ENCODE results near the gene EYA4. TPM values are rescaled to one million over a fixed set of nuclear protein-coding genes. Genes with fewer than 3 reads are reported as not detected.

Gene EYA4
- total RNA-seq, 1 experiment from 2014 or later, result 0.24 TPM

DNA sequence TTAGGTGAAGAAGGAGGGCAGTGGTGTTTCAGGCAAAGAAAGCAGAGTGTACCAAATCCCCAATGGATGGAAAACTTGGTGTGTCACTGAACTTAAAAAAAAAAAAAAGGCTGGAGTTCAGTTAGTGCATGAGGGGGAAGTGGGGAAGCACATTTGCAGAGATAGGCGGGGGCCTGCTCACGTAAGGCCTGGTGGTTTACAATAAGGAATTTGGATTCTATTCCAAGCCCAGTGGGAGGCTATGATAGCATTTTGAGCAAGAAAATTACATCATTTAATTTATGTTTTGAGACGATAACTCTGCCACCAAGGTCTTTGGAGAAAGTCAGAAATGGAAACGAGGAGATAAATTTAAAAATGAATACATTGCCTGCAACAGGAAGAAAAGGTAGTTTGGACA lies 225.5 kb downstream of the EYA4 start:
- Mint-ChIP-seq H3K9me3 (peaks cover 10% of the 10 kb centered on the region), H3K27ac (no peak overlapping the region), H3K4me1 (peaks cover 11% of the 10 kb centered on the region), H3K4me3 (no peak overlapping the region), H3K27me3 (ENCODE audit: low read depth) (no peaks in the 10 kb centered on the region), H3K36me3 (peaks cover 5% of the 10 kb centered on the region)
- CTCF ChIA-PET, result no interaction called here
- DNase-seq (ENCODE audit: low spot score) (no peak), ATAC-seq (peak; percentile 26; the same call in 1 of the 2 replicates)
- POLR2A ChIA-PET, result no interaction called here
- TF ChIP-seq NR3C1 (CRISPR knock-in tag; conservative IDR thresholded peaks at IDR 0.05; ENCODE audit: low read depth) (no peak), SMAD4 (CRISPR knock-in tag; IDR thresholded peaks at IDR 0.05) (no peak), NR2C2 (CRISPR knock-in tag; IDR thresholded peaks at IDR 0.05) (no peak), PREB (CRISPR knock-in tag; IDR thresholded peaks at IDR 0.05; ENCODE audit: borderline replicate concordance) (no peak), JUN (CRISPR knock-in tag; IDR thresholded peaks at IDR 0.05) (no peak), IRF2 (CRISPR knock-in tag; IDR thresholded peaks at IDR 0.05; ENCODE audit: borderline replicate concordance, low read depth) (no peak), MYBL2 (CRISPR knock-in tag; IDR thresholded peaks at IDR 0.05) (no peak), ESRRA (CRISPR knock-in tag; IDR thresholded peaks at IDR 0.05; ENCODE audit: borderline replicate concordance) (no peak)
- TF ChIP-seq, protein P1, sequence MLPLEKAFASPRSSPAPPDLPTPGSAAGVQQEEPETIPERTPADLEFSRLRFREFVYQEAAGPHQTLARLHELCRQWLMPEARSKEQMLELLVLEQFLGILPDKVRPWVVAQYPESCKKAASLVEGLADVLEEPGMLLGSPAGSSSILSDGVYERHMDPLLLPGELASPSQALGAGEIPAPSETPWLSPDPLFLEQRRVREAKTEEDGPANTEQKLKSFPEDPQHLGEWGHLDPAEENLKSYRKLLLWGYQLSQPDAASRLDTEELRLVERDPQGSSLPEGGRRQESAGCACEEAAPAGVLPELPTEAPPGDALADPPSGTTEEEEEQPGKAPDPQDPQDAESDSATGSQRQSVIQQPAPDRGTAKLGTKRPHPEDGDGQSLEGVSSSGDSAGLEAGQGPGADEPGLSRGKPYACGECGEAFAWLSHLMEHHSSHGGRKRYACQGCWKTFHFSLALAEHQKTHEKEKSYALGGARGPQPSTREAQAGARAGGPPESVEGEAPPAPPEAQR (CRISPR knock-in tag; IDR thresholded peaks at IDR 0.05), result no peak
- TF ChIP-seq, protein P2, sequence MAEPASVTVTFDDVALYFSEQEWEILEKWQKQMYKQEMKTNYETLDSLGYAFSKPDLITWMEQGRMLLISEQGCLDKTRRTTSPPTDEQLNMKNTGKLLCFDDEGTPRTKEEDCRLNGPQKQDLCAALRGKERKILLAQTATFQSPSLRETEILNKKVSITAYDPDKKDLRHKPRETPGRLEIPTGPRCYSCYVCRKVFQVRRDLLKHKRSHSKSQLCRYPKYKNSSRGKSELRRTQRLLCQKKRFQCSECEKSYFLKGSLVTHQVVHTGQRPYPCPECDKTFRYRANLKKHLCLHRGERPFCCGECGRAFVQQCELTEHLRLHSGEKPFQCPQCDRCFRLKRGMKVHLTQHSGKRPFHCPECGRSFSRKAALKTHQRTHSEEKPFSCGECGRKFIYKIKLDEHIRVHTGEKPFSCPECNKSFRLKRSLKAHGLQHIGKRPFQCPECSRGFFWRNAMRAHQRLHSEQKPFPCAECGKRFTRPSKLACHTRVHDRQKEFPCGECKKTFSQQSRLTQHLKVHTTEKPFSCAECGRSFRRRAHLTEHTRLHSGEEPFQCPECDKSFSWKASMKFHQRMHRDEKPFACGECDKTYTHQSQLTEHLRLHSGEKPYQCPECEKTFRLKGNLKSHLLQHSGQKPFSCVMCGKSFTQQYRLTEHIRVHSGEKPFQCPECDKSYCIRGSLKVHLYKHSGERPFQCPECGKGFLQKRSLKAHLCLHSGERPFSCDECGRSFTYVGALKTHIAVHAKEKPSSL (CRISPR knock-in tag; conservative IDR thresholded peaks at IDR 0.05), result no peak

- ChIA-PET CTCF (no interaction called here), POLR2A (no interaction called here)
- no peaks in the 10 kb centered on the region for H3K27me3 Mint-ChIP-seq (ENCODE audit: low read depth)
- no peak overlapping the region for H3K27ac Mint-ChIP-seq
- H3K9me3 Mint-ChIP-seq, result peaks cover 10% of the 10 kb centered on the region
- no peak for ATAC-seq
- no peak overlapping the region for H3K4me3 Mint-ChIP-seq
- TF ChIP-seq IRF1 (CRISPR knock-in tag; IDR thresholded peaks at IDR 0.05) (no peak), ZNF263 (CRISPR knock-in tag; IDR thresholded peaks at IDR 0.05; ENCODE audit: low read depth) (no peak), PREB (CRISPR knock-in tag; IDR thresholded peaks at IDR 0.05; ENCODE audit: borderline replicate concordance) (no peak), ZNF121 (CRISPR knock-in tag; IDR thresholded peaks at IDR 0.05) (no peak), TCF7 (CRISPR knock-in tag; IDR thresholded peaks at IDR 0.05; ENCODE audit: low read depth) (no peak), NR2C2 (CRISPR knock-in tag; IDR thresholded peaks at IDR 0.05) (no peak)
- TF ChIP-seq, protein P3, sequence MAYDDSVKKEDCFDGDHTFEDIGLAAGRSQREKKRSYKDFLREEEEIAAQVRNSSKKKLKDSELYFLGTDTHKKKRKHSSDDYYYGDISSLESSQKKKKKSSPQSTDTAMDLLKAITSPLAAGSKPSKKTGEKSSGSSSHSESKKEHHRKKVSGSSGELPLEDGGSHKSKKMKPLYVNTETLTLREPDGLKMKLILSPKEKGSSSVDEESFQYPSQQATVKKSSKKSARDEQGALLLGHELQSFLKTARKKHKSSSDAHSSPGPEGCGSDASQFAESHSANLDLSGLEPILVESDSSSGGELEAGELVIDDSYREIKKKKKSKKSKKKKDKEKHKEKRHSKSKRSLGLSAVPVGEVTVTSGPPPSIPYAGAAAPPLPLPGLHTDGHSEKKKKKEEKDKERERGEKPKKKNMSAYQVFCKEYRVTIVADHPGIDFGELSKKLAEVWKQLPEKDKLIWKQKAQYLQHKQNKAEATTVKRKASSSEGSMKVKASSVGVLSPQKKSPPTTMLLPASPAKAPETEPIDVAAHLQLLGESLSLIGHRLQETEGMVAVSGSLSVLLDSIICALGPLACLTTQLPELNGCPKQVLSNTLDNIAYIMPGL (CRISPR knock-in tag; IDR thresholded peaks at IDR 0.05), result no peak
- no peak for DNase-seq (ENCODE audit: low spot score)
- peaks cover 11% of the 10 kb centered on the region for H3K4me1 Mint-ChIP-seq
- H3K36me3 Mint-ChIP-seq, result peaks cover 5% of the 10 kb centered on the region
Measured at GRCh38 chr6:133467231-133467981, 226.2 kb downstream of the EYA4 start.
